Fibroblast of skin of abdomen (primary cell): ENCODE results near the gene CD247.

Experiments
- DNase-seq: peaks from one replicate; pipeline ENCODE4 v3.0.0-alpha.2; 2013

The CD247 gene

DNA sequence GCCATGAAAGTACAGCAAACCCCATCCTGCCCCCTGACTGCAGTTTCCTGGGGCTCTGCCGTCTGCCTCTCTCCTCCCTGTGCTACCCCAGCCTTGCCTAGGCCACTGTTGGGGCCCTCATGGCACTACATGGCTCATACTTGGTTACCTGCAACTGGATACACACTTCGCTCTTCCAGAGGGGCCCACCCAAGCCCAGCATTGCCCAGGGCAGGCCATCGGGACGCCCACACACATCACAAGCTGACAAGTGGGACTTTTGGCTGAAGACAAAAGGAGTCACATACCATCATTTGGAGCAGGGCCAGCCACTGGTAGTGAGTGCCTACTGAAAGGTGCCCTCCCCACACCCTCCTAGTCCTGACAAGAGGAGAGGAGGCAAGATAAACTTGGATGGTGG, 82.8 kb downstream of the CD247 start:
- no peak for DNase-seq

DNA sequence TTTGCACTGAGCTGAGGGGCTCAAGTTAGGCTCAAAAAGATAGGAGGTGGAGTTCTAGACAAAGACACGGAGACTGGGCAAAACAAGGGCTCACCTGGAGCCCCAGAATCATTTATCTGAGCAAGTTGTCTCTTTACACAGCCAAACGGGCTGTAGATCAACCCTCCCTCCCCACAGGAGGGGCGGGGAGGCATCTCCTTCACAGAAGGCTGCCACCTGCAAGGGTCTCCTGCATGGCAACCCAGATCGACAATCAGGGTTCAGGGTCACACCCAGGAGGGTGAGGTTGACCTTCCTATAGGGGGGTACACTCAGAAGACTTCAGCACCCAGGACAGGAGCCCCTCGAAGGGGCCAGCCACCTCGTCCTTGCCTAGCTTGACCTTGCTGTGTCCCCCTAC, 84.0 kb downstream of the CD247 start:
- no peak for DNase-seq

DNA sequence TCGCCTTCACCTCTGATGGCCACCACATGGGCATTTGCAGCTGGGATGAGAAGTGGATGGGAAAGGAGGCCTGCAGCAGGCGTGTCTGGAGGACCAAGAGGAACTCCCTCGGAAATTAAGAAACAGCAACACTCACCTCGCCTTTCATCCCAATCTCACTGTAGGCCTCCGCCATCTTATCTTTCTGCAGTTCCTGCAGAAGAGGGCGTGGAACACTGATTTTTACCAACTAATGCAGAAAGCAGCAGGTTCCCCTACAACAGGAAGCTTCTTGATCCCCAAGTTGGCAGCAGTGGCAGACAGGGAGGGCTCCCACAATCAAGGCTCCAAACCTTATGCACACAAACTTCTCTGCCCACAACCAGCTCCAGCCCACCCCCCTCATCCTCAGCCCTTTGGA, 84.4 kb downstream of the CD247 start:
- no peak for DNase-seq

DNA sequence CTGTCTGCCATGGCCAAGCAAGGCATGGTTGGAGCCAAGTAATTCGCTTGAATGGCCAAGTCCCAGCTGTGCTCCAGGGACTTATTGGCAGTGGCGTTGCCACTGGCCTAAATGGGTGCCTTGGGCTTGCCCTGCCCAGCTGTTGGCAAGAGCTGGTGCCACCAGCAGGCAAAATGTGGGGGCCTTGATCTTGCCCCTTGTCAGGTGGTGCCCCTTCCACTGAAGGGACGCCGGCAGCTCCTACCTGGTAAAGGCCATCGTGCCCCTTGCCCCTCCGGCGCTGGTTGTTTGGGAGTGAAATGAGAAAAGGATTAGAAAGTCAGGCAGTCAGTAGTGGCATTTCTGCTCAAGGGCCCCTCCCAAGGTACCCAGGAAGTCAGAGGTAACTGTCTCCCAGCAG, 85.5 kb downstream of the CD247 start:
- DNase-seq: no peak

DNA sequence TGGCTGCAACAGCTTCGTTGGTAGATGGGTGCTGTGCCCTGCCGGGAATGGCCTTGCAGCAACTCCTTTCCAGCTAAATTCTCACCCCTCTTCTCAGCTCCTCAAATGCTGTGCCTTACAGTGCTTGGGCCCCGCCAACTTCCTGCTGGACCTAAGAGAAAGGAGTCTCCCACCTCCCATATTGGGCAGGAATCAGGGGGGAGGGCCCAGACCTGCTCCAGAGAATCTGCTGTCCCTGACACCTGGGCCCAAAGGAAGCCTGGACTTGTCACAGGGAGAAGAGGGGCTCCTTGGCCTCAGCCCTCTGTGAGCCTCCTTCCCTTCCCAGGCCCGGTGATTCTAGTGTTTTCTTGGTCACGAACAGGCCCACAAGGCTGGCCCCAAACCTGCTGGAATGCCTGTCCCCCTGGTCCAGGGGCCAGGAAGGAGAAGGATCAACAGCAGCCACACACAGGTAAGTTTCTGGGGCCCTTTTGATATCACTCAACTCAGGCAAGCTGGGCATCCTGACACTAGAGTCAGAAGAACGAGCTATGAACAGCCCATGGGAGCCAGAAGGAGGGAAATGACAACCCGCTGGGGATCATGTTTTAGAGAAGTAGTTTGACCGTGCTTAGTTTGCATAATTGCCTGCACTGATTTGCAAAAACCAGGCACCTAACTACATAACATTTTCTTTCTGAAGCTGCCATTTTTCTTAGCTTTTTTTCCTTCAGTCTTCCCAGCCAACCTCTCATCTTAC, 86.2 kb downstream of the CD247 start:
- DNase-seq: no peak

DNA sequence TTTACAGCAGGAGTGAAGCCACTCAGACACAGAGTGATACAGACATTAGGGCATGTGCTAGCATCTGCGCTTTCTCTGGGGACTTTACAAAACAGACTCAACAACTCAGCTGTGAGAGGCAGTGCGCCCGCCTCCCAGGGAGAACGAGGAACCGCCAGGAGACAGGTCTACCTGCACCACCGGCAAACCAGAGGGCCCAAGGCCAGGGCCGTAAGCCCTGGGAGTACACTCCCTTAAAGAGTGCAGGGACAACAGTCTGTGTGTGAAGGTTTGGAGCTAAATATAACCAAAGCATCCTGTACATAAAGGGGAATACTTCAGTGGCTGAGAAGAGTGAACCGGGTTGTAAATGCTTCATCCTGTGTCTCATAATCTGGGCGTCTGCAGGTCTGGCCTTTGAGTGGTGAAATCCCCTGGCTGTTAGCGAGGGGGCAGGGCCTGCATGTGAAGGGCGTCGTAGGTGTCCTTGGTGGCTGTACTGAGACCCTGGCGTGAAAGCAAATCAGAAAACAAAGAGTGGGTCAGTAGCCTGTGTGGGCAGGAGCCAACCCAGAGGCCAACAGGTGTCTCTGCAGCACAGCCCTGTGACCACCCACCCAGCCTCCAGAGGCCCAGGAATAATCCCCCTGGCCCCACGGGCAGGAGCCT, 86.9 kb downstream of the CD247 start:
- no peak for DNase-seq

DNA sequence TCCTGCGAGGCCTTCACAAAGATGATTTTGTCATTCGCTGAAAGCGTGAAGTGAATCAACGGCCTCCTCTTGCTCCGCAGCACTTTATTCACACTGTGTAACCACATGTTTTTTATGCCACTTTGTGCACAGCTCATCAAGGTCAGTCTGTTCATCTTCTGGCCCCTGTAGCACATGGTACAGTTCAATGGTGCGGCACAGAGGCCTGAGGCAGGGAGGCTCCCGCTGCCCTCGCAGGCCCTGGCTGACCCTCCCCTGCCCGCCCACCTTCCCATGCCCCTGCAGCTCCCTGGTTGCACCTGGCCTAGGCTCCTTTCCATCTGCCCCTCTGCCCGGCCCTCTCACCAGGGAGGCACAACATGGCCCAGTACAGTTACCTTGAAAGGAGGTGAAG, 87.5 kb downstream of the CD247 start:
- no peak for DNase-seq

DNA sequence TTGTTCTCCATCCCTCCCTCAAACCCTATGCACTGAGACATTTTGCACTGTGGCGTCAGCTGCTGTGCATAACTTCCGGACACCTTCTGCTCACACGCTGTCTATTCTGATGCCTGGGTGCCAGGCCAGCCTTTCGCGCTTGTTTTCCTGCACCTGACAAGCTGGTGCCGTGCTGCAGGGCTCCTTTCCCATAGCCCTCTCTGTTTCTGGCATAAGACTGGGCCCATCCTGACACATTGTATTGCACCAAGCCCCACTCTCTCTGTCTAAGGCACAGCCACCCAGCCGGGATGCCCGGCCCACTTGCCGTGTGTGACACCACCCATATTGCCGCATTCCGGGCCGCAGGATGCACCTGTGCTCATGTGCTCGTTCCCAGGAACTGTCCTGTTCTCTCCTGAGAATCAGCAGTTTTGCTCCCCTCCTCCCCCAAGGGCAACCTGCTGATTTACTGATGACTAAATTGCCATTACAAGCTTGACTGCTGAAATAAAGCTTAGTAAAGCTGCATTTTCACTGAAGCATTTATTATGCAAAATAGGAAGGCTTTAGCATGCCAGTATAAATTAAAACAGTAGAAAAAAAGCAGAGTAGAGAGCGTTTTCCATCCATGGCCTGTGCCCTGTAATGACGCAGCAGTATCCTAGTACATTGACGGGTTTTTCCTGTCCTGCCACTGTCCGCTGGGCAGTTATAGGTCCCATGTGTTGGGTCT, 88.0 kb downstream of the CD247 start:
- DNase-seq: no peak

DNA sequence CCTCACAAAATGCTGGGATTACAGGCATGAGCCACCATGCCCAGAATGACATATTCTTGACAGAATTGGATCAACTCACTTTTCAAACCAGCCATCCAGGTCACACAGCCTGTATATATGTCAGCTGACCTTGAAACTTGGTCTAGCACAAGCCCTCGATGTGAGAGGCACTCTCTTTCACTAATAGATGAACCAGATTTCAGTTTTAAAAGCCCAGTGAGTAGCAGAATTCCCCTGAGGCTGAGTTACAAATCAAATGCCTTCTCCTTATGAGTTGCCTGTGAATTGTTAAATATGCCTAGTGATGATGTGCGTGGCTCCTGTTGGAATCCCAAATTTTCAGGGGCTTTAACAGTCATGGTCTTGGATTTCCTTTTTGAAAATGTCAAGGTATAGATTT, 88.7 kb downstream of the CD247 start:
- no peak for DNase-seq

DNA sequence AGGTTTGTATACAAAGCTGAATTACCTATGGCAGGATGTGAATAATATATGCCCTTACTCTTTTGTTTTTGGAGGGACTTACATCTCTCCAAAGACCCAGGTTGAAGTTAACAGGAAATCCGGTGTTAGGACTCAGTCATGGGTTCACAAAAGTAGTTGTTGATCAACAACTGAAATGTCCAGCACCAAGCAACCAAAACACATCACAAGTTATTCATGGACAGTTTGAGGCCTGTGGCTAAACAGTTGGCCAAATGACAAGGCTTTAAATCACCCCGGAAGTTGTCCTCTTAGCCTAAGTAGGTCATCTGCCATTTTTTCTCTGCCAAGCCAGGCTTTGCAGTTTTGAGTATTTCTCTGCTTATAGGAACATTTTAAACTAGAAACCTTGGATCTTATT, 89.9 kb downstream of the CD247 start:
- DNase-seq: no peak

DNA sequence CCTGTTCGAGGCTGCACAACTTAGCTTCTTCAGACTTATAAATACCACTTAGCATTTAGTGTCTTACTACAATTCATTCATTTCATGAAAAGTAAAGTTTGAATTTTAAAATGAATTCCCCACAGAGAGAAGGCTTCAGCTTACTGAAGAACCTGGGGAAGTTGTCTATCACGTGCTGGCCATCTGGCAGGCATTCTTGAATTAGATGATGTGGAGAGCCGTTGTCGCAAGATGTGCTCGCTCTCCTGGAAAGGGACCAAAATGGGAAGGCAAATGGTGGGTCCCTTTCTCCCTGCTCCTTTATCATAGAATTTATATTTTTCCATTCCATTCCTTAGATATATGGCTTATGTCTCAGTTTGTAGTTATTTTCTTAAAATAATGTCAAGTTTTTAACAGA, 90.5 kb downstream of the CD247 start:
- DNase-seq: no peak

DNA sequence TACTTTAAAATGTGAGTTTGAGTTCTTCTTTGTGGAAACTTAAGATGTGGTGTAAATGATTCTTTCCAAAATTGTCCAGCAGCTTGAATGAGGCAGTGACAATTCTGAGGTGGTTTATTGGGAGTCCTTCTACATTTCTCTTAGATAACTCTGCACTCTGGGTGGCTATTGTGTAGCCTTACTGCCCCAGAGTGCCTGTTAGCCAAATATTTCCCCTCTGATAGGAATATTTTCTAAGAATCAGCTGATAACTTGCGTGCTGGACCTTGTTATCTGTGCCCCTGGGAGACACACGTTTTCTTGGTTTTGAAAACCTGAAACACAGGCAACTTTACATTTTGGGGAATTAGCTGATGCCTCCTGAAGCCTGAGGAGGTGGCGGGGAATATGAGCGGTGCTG, 91.6 kb downstream of the CD247 start:
- DNase-seq: no peak

DNA sequence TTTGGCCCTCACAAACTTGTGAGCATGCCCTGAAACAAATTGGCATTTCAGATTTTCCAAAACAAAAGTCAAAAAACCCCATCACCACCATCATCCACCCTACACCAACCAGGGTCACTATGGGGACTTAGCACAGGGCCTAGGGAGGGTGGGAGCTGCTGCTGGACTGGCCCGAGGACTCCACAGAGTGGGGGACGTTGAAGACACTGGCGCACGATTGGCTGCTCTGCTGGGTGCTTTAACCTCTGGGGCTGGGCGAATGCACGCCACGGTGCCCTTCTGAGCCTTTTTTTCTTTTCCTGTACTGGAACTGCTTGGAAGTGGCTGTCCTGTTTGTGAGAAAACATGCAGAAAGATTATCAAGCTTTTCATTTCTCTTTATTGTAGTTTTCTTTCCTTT, 92.8 kb downstream of the CD247 start:
- DNase-seq: no peak

DNA sequence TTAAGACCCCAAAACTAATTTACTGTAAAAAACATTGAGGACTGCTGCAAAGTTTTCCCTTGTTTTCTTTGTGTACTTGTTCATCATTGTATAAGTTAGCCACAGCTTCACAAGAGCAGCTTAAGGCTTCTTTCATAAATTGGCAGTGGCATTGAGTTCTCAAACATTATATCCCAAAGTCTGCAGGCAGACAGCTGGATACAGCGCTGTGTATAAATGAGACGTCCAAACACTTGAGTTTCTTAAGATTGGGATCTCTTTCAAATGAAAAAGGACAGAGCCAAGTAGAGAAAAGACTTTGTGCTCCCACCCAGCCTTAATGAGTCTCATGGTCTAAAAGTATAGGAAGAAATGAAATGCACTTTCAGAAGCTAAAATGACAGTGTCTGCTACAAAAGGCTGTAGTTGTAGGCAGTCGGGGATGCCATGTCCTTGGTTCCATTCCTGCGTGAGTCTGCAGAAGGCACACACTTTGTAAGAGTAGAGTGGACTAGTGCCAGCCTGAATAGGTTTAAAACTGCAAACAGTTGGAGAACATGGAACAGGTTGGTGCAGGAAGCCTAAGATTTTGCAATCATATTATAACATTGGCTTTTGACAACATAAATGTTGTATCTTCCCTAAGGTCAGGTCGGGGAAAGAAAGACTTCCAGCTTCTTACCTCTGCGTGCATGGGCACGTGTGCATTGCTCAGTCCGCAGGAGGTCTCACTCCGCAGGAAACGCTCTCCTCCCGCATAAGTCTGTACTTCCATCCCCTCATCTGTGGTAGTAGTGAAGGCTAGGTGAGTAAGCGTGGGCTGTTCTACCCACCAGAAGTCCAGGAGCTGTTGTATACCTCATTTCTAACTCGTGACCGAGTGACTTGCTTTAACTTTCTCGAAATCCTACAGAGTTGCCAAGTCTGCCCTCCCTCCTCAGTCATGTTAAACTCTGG, 94.4 kb downstream of the CD247 start:
- no peak for DNase-seq

DNA sequence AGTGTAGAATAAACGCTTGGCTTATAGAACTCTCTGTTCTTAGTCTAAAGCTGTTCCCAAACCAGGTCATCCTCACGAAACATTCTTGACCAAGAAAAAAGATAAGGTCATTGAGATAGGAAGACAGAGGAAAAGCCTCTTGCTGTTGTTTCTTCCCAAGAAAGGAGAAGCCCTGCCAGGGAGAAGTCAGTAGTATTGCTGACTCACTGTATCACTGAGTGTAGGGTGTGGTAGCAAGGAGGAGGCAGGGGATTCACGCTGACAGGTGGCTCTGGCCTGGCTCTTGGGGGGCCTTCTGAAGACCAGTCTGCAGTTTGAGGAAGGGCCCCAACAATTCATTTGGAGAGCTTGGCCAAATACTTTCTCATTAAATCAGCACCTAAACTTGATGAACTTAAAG, 97.8 kb downstream of the CD247 start:
- no peak for DNase-seq

DNA sequence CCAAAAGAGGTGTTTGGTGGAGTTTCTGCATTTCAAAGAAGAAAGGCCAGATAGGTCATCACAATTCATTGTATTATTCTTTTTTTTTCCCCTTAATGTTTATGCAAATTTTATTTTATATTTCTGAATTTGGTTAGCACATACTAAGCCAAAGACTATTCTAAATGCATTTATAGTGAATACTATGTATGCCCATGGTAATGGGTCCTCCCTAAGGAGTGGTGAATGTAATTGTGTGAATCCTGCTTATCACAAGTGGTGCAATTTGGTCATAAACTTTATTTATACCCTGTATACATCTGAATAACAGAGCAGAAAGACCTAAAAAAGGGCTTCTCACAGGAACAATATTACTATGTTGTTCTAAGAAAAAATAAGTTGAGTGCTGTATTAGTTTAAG, 99.1 kb downstream of the CD247 start:
- no peak for DNase-seq

DNA sequence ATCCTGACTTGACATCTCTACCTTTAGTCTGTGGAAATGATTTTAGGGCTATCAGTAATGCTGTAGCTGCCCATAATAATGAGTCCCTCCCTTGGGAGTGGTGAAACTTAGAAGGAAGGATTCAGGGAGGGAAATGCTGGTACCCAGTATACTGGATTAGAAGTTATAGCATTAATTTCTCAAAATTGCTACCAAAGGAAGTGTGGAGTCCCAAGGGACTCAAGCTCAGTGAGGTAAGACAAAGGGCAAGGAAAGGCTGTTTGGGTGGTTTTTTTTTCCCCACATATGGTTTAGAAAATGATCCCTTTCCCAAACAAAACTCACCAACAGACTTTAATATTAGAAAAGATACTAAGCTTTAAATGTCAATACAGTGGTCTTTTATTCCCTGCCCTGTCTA, 99.9 kb downstream of the CD247 start:
- DNase-seq: no peak

DNA sequence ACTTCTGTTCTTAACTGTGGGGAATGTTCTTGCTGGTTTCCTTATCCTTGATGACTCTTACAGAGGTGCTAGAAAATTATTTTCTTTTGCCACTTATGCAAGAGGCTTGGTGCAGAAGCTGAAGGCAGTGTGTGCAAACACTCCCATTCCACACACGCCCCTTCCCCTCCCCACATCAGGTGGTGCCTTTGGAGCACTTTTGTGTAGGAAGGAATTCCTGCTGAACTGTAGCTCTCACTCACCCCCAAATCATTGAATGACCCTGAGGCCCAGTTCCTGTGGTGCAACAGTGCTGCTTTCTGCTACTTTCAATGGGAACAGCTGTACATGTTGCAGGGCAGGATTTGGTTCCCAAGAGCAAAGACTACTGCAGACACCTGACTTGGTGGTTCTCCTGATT, 101.8 kb downstream of the CD247 start:
- no peak for DNase-seq

DNA sequence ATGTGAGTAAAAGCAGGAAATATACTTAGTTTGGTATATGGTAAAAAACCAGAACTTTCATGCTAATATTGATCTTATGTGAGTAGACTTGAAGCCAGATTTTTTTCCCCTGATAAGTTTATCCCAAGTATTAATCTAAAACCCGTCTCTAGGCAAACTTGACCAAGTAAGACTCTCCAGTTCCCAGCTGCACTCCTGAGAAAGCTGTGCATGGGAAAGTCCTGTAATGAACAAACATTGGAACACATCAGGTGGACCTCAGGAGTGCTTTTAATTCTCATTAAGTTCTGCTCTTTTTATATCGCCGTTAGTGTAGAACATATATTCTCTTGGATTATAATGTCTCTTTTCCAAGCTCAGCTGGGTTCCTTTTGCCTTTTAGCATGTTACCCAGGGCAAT, 105.0 kb downstream of the CD247 start:
- DNase-seq: no peak

DNA sequence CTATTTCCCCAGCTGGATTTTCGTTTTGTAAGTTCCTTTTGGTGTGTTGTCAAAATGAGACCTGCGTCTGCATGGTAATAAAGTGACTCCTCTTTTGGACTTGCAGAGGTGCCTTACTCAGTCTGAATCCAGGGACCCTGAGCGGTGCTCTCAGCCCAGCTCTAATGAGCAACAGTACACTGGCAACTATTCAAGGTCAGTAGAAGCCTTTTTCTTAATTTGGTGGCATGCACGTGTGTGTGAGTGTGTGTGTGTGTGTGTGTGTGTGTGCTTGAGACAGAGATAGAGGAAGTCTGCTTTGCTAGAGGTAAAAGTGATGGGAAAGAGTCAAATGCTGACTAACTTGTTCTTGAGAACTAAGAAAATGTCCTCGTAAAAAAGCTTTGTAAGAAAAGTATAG, 105.4 kb downstream of the CD247 start:
- no peak for DNase-seq

DNA sequence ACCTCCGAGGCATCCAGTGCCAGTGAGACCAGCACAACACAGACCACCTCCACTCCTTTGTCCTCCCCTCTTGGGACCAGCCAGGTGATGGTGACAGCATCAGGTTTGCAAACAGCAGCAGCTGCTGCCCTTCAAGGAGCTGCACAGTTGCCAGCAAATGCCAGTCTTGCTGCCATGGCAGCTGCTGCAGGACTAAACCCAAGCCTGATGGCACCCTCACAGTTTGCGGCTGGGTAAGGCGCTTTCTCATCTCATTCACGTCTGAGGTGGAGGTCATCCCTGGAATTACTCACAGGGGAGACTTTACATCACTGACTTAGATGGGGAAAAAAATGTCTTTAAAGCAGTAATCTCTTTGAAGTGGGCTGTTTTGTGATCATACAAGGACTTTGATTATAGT, 106.3 kb downstream of the CD247 start:
- no peak for DNase-seq

DNA sequence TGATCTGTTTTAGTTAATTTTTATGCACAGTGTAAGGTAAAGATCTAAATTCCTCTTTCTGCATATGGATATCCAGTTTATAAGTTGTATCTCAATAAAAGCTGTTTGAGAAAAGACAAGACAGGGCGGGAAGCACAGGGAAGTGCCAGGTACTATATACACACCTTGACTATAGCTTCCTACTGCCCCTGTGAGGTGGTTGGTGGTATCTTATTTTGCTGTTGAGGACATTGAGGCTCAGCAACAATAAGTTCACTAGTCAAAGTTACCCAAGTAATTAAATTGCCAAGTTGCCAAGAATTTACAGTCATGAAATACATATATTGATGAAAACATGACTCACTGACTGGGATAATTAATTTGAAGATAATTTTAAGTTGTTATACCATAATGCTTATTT, 109.1 kb downstream of the CD247 start:
- no peak for DNase-seq

DNA sequence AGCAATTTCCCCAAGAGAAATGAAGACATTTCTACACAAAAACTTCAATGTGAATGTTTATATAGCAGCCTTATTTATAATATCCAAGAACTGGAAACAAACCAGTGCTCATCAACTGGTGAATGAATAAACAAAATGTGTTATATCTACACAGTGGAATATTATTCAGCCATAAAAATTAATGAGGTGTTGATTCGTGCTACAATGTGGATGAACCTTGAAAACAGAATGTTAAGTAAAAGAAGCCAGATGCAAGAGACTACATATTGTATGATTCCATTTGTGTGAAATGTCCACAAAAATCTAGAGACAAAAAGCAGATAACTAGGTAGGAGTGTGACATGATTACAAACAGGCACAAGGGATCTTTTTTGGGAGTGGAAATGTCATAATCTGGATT, 110.0 kb downstream of the CD247 start:
- no peak for DNase-seq
